IPS-15b (cell line): ENCODE data around the gene EMP2.

Source experiments
- H3K27me3 ChIP-seq: one replicate; pipeline ENCODE4 v1.6.1; 2013; ENCODE audit warnings: low read length; ENCODE audit not compliant: control insufficient read depth, insufficient read depth
- H3K36me3 ChIP-seq: one replicate; pipeline ENCODE4 v1.6.1; 2013; ENCODE audit warnings: low read length; ENCODE audit not compliant: control insufficient read depth, insufficient read depth
- H3K4me1 ChIP-seq: one replicate; pipeline ENCODE4 v1.6.1; 2013; ENCODE audit warnings: mild to moderate bottlenecking, low read length; ENCODE audit not compliant: control insufficient read depth, insufficient read depth
- H3K4me3 ChIP-seq: one replicate; pipeline ENCODE4 v1.5.1; 2013; ENCODE audit warnings: low read depth, low read length
- H3K9ac ChIP-seq: one replicate; pipeline ENCODE4 v1.6.1; 2013; ENCODE audit warnings: low read depth, mild to moderate bottlenecking, low read length
- H3K9me3 ChIP-seq: one replicate; pipeline ENCODE4 v1.6.1; 2013; ENCODE audit warnings: mild to moderate bottlenecking, low read length; ENCODE audit not compliant: control insufficient read depth, insufficient read depth

EMP2 gene

GRCh38 chr16:10557750-10558149 is 22.6 kb downstream of the EMP2 start:
- Histone ChIP-seq H3K9ac (no peak overlapping the region), H3K36me3 (no peaks in the 10 kb centered on the region), H3K4me3 (no peak overlapping the region), H3K9me3 (no peaks in the 10 kb centered on the region), H3K27me3 (no peaks in the 10 kb centered on the region), H3K4me1 (peaks cover 7% of the 10 kb centered on the region)

DNA sequence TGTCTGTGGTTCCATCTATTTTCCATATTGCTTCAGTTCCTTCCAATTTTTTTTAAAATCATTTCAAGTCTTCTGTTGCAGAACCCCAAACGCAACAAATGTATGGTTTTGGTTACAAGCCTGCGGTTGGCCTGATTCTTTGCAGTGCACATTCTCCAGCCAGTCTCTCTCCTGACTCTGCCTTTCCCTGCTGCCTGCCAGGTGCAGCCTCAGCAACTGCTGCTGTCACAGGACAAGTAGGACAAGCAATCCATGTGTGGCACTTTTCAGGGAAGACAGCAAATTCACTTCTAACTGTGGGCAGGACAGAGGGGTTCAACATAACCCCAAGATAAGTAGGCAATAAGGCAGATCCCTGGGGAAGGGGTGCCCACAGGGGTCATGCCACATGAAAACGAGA is 24.2 kb downstream of the EMP2 start:
- no peak overlapping the region for H3K4me3 ChIP-seq
- peaks cover 7% of the 10 kb centered on the region for H3K4me1 ChIP-seq
- no peak overlapping the region for H3K9ac ChIP-seq
- H3K27me3 ChIP-seq = no peaks in the 10 kb centered on the region
- H3K9me3 ChIP-seq = no peaks in the 10 kb centered on the region
- no peaks in the 10 kb centered on the region for H3K36me3 ChIP-seq

DNA sequence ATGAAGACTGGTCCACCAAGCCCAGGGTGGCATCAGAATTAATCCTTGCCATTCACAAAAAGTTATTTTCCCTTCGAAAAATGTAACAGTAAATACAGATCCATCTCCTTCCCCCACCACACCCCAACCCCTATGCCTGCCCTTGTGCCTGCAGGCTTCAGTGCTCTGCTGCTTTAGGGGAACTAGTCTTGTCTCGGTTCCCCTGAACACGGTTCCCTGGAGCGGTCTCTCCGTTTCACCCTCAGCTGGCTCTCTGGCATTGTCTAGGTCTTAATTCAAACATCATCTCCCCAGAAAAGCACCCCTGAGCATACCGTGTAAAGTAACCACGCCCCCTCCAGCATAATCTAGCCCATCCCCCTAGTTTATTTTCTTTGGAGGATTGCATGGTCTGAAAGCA is 25.8 kb downstream of the EMP2 start:
- Histone ChIP-seq H3K9me3 (no peaks in the 10 kb centered on the region), H3K9ac (no peak overlapping the region), H3K4me1 (peaks cover 7% of the 10 kb centered on the region), H3K4me3 (no peak overlapping the region), H3K36me3 (no peaks in the 10 kb centered on the region), H3K27me3 (no peaks in the 10 kb centered on the region)

DNA sequence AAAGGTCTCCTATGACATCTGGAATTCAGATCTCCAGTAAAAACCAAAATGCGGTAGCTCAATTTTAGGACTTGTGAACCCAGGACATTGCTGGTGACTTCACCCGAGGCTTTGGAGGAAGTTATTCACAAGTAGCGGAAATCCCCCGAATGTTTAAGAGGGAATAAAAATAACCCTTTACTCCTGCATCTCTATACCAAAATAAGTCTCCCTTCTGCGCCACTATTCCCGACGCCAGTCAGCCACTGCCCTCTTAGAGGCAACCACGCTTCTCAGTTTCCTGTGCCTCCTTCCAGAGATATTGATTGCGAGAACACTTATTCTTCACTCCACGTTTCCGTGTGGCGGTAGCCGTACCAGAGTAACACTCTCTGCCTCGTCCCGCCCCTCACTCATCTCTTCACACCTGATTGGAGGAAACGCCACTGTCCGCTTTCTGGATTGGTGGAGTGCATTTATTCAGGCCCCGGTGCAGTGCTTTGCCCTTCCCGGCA is 27.4 kb downstream of the EMP2 start:
- Histone ChIP-seq H3K27me3 (no peaks in the 10 kb centered on the region), H3K4me1 (peaks cover 7% of the 10 kb centered on the region), H3K9ac (peak overlapping the region; percentile 54), H3K9me3 (no peaks in the 10 kb centered on the region), H3K36me3 (no peaks in the 10 kb centered on the region), H3K4me3 (peak overlapping the region; percentile 46)

DNA sequence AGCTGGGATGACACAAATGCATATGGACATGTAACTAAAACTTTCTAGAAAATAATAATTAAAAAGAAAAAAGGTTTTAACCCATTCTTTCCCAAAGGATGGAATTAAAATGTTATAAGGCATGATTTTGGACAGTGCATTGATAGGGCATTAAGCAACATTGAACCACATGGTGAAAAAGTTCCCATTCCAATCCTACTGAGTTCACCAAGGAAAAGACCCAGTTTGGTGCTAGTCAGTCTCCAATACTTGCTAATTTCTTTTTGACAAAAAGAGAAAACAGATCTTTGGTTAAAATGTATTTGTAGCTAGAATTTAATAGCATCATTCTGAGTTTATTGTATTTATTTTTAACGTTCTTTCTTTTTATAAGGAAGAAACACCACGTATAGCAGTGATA is 28.1 kb downstream of the EMP2 start:
- Histone ChIP-seq H3K4me1 (peaks cover 7% of the 10 kb centered on the region), H3K4me3 (no peak overlapping the region), H3K9ac (no peak overlapping the region), H3K27me3 (no peaks in the 10 kb centered on the region), H3K9me3 (no peaks in the 10 kb centered on the region), H3K36me3 (peaks cover 2% of the 10 kb centered on the region)

- Histone ChIP-seq H3K9ac (no peak overlapping the region), H3K4me1 (peaks cover 7% of the 10 kb centered on the region), H3K27me3 (no peaks in the 10 kb centered on the region), H3K36me3 (peaks cover 2% of the 10 kb centered on the region), H3K9me3 (no peaks in the 10 kb centered on the region), H3K4me3 (no peak overlapping the region)
These were observed 28.5 kb downstream of the EMP2 start for GRCh38 chr16:10551881-10552280.

- Histone ChIP-seq H3K9ac (no peak overlapping the region), H3K4me1 (peaks cover 3% of the 10 kb centered on the region), H3K4me3 (no peak overlapping the region), H3K27me3 (no peaks in the 10 kb centered on the region), H3K36me3 (peaks cover 2% of the 10 kb centered on the region), H3K9me3 (no peaks in the 10 kb centered on the region)
These were observed 32.0 kb downstream of the EMP2 start for GRCh38 chr16:10548404-10548803.

GRCh38 chr16:10547708-10548107 is 32.7 kb downstream of the EMP2 start:
- Histone ChIP-seq H3K4me3 (no peak overlapping the region), H3K4me1 (no peaks in the 10 kb centered on the region), H3K9ac (no peak overlapping the region), H3K27me3 (no peaks in the 10 kb centered on the region), H3K9me3 (no peaks in the 10 kb centered on the region), H3K36me3 (peaks cover 2% of the 10 kb centered on the region)

- Histone ChIP-seq H3K9me3 (no peaks in the 10 kb centered on the region), H3K9ac (no peak overlapping the region), H3K4me3 (no peak overlapping the region), H3K4me1 (no peaks in the 10 kb centered on the region), H3K27me3 (no peaks in the 10 kb centered on the region), H3K36me3 (peaks cover 2% of the 10 kb centered on the region)
These were observed 37.0 kb downstream of the EMP2 start for GRCh38 chr16:10543231-10543977.

- no peaks in the 10 kb centered on the region for H3K4me1 ChIP-seq
- H3K9ac ChIP-seq = no peak overlapping the region
- no peaks in the 10 kb centered on the region for H3K27me3 ChIP-seq
- no peak overlapping the region for H3K4me3 ChIP-seq
- peaks cover 3% of the 10 kb centered on the region for H3K36me3 ChIP-seq
- no peaks in the 10 kb centered on the region for H3K9me3 ChIP-seq
These were observed 39.0 kb downstream of the EMP2 start for GRCh38 chr16:10541366-10541765.

DNA sequence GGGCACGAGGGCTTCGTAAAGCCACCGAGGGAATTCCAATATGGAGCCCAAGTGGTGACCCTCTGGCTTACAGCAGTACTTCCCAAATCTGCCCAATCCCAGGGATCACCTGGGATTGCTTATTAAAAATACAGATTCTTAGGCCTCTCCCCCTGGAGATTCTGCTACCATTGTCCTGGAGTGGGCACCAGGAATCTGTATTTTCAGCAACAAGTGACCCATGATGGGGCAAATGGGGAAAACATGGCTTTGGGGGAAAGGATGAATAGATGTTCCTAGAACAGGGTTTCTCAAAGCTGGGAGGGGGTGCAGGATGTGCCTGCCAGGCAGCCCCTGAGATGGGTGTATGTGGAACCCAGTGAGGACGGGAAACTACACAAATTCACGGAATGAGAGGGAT is 40.6 kb downstream of the EMP2 start:
- Histone ChIP-seq H3K27me3 (no peaks in the 10 kb centered on the region), H3K9ac (no peak overlapping the region), H3K9me3 (no peaks in the 10 kb centered on the region), H3K36me3 (peaks cover 3% of the 10 kb centered on the region), H3K4me1 (no peaks in the 10 kb centered on the region), H3K4me3 (no peak overlapping the region)

DNA sequence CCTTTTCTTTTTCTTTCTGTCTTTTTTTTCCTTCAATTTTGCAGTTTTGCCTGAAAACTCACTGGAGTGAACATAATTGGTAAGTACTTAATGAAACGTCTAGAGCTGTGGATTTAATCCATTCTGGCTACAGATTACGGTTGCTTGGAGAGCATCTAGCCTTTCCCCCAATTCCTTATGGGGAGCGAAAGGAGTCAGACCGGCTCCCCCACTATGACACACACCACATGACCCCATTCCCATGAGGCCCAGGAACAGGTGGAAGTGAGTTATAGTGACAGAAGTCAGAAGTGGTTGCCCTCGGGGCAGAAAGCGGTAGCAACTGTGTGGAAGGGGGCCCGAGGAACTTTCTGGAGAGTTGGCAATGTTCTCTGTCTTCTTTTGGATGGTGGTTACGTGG is 41.2 kb downstream of the EMP2 start:
- H3K36me3 ChIP-seq = peaks cover 3% of the 10 kb centered on the region
- H3K4me1 ChIP-seq = no peaks in the 10 kb centered on the region
- H3K27me3 ChIP-seq = no peaks in the 10 kb centered on the region
- H3K9me3 ChIP-seq = no peaks in the 10 kb centered on the region
- H3K4me3 ChIP-seq = no peak overlapping the region
- H3K9ac ChIP-seq = no peak overlapping the region
